Suprapubic skin (tissue), 4 donors: ENCODE data around the gene CCSAP.

Experiments
- CTCF ChIP-seq, 2 donors: fragments of 200-600 bp in 1 of 2; fragments of 450-650 bp in 1 of 2; sonication (generic) in 1 of 2; IDR thresholded peaks; one replicate each; pipeline ENCODE4 v1.5.1; 2016 to 2019; ENCODE audit warnings: antibody characterized with exemption in 2 of 2, mild to moderate bottlenecking in 1 of 2, moderate library complexity in 1 of 2
- POLR2A ChIP-seq, 2 donors: fragments of 450-650 bp; IDR thresholded peaks; one replicate each; pipeline ENCODE4 v1.6.1; 2017; ENCODE audit warnings: antibody characterized with exemption in 2 of 2, mild to moderate bottlenecking in 2 of 2, moderate library complexity in 2 of 2
- POLR2AphosphoS5 ChIP-seq, 3 donors: sonication (generic); formaldehyde crosslinking; IDR thresholded peaks; one replicate each; pipeline ENCODE4 v1.6.1; 2017; ENCODE audit warnings: antibody characterized with exemption in 3 of 3

DNA sequence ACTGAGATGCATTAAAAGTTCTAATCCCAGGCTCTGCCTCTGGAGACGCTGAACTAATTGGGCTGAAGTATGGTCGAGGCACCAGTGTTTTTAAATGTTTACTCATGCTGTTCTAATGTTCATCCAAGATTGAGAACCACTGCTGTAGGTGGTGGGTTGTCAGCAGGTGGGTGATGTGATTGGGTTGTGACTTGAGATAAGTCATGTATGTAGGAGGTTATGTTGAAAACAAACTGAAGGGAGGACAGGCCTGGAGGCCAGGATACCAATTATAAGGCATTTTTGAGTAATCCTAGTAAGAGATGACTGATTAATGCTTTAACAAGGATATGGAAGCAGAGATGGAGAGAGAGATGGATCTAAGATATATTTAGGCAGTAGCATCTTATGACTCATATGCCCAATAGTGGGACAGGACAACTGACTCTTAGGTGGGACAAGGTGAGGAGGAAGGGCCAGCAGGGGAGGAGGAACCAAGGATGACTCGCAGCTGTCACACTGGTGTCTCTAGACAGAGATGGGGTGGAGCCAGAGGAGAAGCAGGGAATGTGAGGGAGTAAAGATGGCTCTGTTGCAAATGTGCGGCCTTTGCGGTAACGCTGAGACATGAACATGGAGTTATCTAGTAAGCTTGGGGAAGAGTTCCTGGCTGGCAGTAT is 42.6 kb downstream of the CCSAP start:
- TF ChIP-seq CTCF (IDR thresholded peaks at IDR 0.05): no peak
- no peak for TF ChIP-seq POLR2A (IDR thresholded peaks at IDR 0.05)
- no peak for TF ChIP-seq POLR2AphosphoS5 (IDR thresholded peaks at IDR 0.05)
